Brain microvascular endothelial cell (primary cell): ENCODE data around the gene IST1.

Source experiments
- DNase-seq: peaks from one replicate; pipeline ENCODE4 v3.0.0-alpha.2; 2020
- H3K27ac ChIP-seq: fragments of 250-450 bp; sonication (Bioruptor Pico); 2 replicates; pipeline ENCODE4 v1.5.1; 2020; ENCODE audit warnings: mild to moderate bottlenecking, moderate library complexity
- H3K27me3 ChIP-seq: fragments of 250-450 bp; sonication (Bioruptor Pico); replicated peaks from 2 replicates; pipeline ENCODE4 v1.5.1; 2020; ENCODE audit warnings: mild to moderate bottlenecking
- H3K36me3 ChIP-seq: fragments of 250-450 bp; sonication (Bioruptor Pico); replicated peaks from 2 replicates; pipeline ENCODE4 v1.5.1; 2020; ENCODE audit warnings: mild to moderate bottlenecking
- H3K4me3 ChIP-seq: 2 replicates; pipeline ENCODE4 v1.5.1; 2011; ENCODE audit warnings: low read depth, mild to moderate bottlenecking, control low read depth, low read length, moderate library complexity
- CTCF ChIP-seq: IDR thresholded peaks from 2 replicates; pipeline ENCODE4 v1.5.1; 2011; ENCODE audit warnings: low read depth, mild to moderate bottlenecking, moderate library complexity, low read length, control low read depth, inconsistent platforms; ENCODE audit errors: missing control alignments
- in situ Hi-C: cut with HindIII; loops from 2 replicates; pipeline ENCODE4 v1.10.0; 2017; ENCODE audit warnings: low sequenced_read_pairs, low pct_ligation_motif_present

The IST1 gene

GRCh38 chr16:71930013-71930563, 34.8 kb downstream of the IST1 start:
- Histone ChIP-seq H3K36me3 (peaks cover 47% of the 10 kb centered on the region), H3K27ac (no peak overlapping the region), H3K4me3 (no peak overlapping the region), H3K27me3 (no peaks in the 10 kb centered on the region)
- in situ Hi-C loops: no loop called here
- DNase-seq: no peak
- no peak for TF ChIP-seq CTCF

GRCh38 chr16:71931001-71931400, 35.7 kb downstream of the IST1 start:
- no peaks in the 10 kb centered on the region for H3K27me3 ChIP-seq
- TF ChIP-seq CTCF: no peak
- H3K4me3 ChIP-seq: no peak overlapping the region
- DNase-seq: no peak
- no peak overlapping the region for H3K27ac ChIP-seq
- in situ Hi-C loops: no loop called here
- H3K36me3 ChIP-seq: peaks cover 39% of the 10 kb centered on the region

- no peak for TF ChIP-seq CTCF
- H3K27me3 ChIP-seq: no peaks in the 10 kb centered on the region
- no peak for DNase-seq
- no peak overlapping the region for H3K4me3 ChIP-seq
- H3K36me3 ChIP-seq: peaks cover 38% of the 10 kb centered on the region
- in situ Hi-C loops: no loop called here
- H3K27ac ChIP-seq: no peak overlapping the region
Measured at GRCh38 chr16:71931599-71931998, 36.3 kb downstream of the IST1 start.

GRCh38 chr16:71933017-71933416, 37.7 kb downstream of the IST1 start:
- Histone ChIP-seq H3K36me3 (peaks cover 29% of the 10 kb centered on the region), H3K27me3 (no peaks in the 10 kb centered on the region), H3K4me3 (no peak overlapping the region), H3K27ac (no peak overlapping the region)
- TF ChIP-seq CTCF: no peak
- no peak for DNase-seq
- in situ Hi-C loops: no loop called here

GRCh38 chr16:71933913-71934695, 38.8 kb downstream of the IST1 start:
- DNase-seq: peak; percentile 57
- H3K27ac ChIP-seq: peak overlapping the region; percentile 31
- H3K27me3 ChIP-seq: no peaks in the 10 kb centered on the region
- TF ChIP-seq CTCF: no peak
- H3K36me3 ChIP-seq: peaks cover 21% of the 10 kb centered on the region
- in situ Hi-C loops: no loop called here
- no peak overlapping the region for H3K4me3 ChIP-seq
